ENCODE results near the gene TMEM109.

The TMEM109 gene

DNA sequence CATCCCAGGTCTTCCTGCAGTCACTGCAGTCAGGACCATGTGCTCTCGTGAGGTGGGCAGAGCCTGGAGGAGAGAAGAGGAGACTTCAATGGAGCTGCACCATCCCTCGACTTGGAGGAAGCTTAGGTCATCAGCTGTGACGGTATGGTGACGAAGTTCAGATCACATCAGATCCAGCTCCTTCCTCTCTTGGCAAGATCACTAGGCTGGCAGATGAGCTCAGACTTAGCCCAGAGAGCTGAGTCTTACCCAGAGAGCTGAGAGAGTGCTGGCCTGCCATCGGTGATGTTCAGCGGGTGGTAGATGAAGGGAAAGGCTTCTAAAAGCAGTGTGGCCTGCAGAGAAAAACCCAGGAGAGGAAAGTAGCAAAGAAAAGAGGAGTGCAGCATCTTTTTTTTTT, 39.8 kb downstream of the TMEM109 start:
- Histone ChIP-seq H3K9me3 (ENCODE audit: insufficient read depth, low read depth, low read length) (no peaks in the 10 kb centered on the region), H3K4me3 (ENCODE audit: low read length, poor library complexity, severe bottlenecking) (no peak overlapping the region), H3K36me3 (ENCODE audit: insufficient read depth, low read length) (no peaks in the 10 kb centered on the region), H3K4me2 (ENCODE audit: low read depth, low read length, poor library complexity, severe bottlenecking) (no peak overlapping the region), H3K9ac (ENCODE audit: low read depth, low read length, poor library complexity, severe bottlenecking) (no peak overlapping the region), H3F3A (ENCODE audit: low read depth) (no peaks in the 10 kb centered on the region), H4K20me1 (ENCODE audit: insufficient read depth, low read length, poor library complexity, severe bottlenecking) (no peaks in the 10 kb centered on the region), H2AFZ (ENCODE audit: low read length) (no peak overlapping the region), H3K27me3 (ENCODE audit: insufficient read depth, low read length, poor library complexity, severe bottlenecking) (no peaks in the 10 kb centered on the region), H3K9me2 (replicated peaks; ENCODE audit: low read depth, low read length) (no peaks in the 10 kb centered on the region), H3K79me2 (ENCODE audit: insufficient read depth, low read length) (no peaks in the 10 kb centered on the region), H3K4me1 (ENCODE audit: insufficient read depth, low read length, poor library complexity, severe bottlenecking) (peaks cover 5% of the 10 kb centered on the region)
- TF ChIP-seq, protein P1, sequence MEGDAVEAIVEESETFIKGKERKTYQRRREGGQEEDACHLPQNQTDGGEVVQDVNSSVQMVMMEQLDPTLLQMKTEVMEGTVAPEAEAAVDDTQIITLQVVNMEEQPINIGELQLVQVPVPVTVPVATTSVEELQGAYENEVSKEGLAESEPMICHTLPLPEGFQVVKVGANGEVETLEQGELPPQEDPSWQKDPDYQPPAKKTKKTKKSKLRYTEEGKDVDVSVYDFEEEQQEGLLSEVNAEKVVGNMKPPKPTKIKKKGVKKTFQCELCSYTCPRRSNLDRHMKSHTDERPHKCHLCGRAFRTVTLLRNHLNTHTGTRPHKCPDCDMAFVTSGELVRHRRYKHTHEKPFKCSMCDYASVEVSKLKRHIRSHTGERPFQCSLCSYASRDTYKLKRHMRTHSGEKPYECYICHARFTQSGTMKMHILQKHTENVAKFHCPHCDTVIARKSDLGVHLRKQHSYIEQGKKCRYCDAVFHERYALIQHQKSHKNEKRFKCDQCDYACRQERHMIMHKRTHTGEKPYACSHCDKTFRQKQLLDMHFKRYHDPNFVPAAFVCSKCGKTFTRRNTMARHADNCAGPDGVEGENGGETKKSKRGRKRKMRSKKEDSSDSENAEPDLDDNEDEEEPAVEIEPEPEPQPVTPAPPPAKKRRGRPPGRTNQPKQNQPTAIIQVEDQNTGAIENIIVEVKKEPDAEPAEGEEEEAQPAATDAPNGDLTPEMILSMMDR (conservative IDR thresholded peaks at IDR 0.05; ENCODE audit: low read length): no peak
- TF ChIP-seq EZH2phosphoT487 (IDR thresholded peaks at IDR 0.05; ENCODE audit: borderline replicate concordance): no peak

DNA sequence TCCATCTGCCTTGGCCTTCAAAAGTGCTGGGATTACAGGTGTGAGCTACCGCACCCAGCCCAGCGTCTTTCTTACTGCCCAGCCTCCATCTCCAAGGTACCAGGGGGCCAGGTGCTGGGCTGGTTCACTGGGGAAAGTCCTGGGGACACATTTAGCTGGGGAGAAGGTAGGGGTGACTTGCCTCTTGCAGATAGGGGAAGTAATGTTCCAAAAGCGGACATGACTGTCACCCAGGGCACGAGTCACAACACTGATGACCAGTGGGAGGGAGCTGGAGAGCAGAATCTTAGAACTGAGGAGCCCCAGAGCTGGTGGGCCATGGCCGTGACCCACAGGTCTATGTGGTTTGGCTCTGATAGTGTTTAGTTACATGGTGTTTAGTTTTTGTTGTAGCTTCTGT, 40.5 kb downstream of the TMEM109 start:
- H3K4me2 ChIP-seq (ENCODE audit: low read depth, low read length, poor library complexity, severe bottlenecking): no peak overlapping the region
- no peak for TF ChIP-seq EZH2phosphoT487 (IDR thresholded peaks at IDR 0.05; ENCODE audit: borderline replicate concordance)
- TF ChIP-seq, protein P1 (conservative IDR thresholded peaks at IDR 0.05; ENCODE audit: low read length): no peak
- H3F3A ChIP-seq (ENCODE audit: low read depth): no peaks in the 10 kb centered on the region
- H3K9ac ChIP-seq (ENCODE audit: low read depth, low read length, poor library complexity, severe bottlenecking): no peak overlapping the region
- H3K27me3 ChIP-seq (ENCODE audit: insufficient read depth, low read length, poor library complexity, severe bottlenecking): no peaks in the 10 kb centered on the region
- H4K20me1 ChIP-seq (ENCODE audit: insufficient read depth, low read length, poor library complexity, severe bottlenecking): no peaks in the 10 kb centered on the region
- H3K4me3 ChIP-seq (ENCODE audit: low read length, poor library complexity, severe bottlenecking): no peak overlapping the region
- H3K9me3 ChIP-seq (ENCODE audit: insufficient read depth, low read depth, low read length): no peaks in the 10 kb centered on the region
- no peaks in the 10 kb centered on the region for H3K79me2 ChIP-seq (ENCODE audit: insufficient read depth, low read length)
- H2AFZ ChIP-seq (ENCODE audit: low read length): no peak overlapping the region
- H3K9me2 ChIP-seq (replicated peaks; ENCODE audit: low read depth, low read length): no peaks in the 10 kb centered on the region
- H3K4me1 ChIP-seq (ENCODE audit: insufficient read depth, low read length, poor library complexity, severe bottlenecking): peaks cover 5% of the 10 kb centered on the region
- H3K36me3 ChIP-seq (ENCODE audit: insufficient read depth, low read length): no peaks in the 10 kb centered on the region

DNA sequence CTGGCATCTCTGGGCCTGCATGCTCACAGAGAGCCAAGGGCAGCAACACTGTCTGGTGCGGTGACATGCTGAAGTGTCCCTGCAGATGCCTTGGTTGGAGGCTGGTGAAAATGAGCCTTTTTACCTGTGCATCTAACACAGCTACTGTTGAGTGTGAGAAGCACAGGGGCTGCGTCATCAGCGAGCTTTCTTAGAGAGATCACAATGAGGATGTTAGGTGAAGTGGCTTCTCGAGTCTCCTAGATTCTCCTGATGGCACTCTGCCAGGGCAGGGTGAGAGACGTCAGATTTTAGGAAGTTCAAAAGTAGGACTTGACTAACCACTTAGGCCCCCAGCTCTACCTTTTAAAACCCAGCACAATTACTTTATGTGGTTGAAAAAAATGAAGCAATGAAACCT, 41.6 kb downstream of the TMEM109 start:
- H3K4me2 ChIP-seq (ENCODE audit: low read depth, low read length, poor library complexity, severe bottlenecking): no peak overlapping the region
- TF ChIP-seq EZH2phosphoT487 (IDR thresholded peaks at IDR 0.05; ENCODE audit: borderline replicate concordance): no peak
- TF ChIP-seq, protein P1 (conservative IDR thresholded peaks at IDR 0.05; ENCODE audit: low read length): no peak
- H3K79me2 ChIP-seq (ENCODE audit: insufficient read depth, low read length): no peaks in the 10 kb centered on the region
- H2AFZ ChIP-seq (ENCODE audit: low read length): no peak overlapping the region
- no peak overlapping the region for H3K9ac ChIP-seq (ENCODE audit: low read depth, low read length, poor library complexity, severe bottlenecking)
- no peaks in the 10 kb centered on the region for H3K27me3 ChIP-seq (ENCODE audit: insufficient read depth, low read length, poor library complexity, severe bottlenecking)
- no peaks in the 10 kb centered on the region for H3K36me3 ChIP-seq (ENCODE audit: insufficient read depth, low read length)
- peaks cover 5% of the 10 kb centered on the region for H3K4me1 ChIP-seq (ENCODE audit: insufficient read depth, low read length, poor library complexity, severe bottlenecking)
- no peaks in the 10 kb centered on the region for H3K9me2 ChIP-seq (replicated peaks; ENCODE audit: low read depth, low read length)
- no peaks in the 10 kb centered on the region for H3F3A ChIP-seq (ENCODE audit: low read depth)
- H3K4me3 ChIP-seq (ENCODE audit: low read length, poor library complexity, severe bottlenecking): no peak overlapping the region
- no peaks in the 10 kb centered on the region for H3K9me3 ChIP-seq (ENCODE audit: insufficient read depth, low read depth, low read length)
- H4K20me1 ChIP-seq (ENCODE audit: insufficient read depth, low read length, poor library complexity, severe bottlenecking): no peaks in the 10 kb centered on the region
